ENCODE measurements around the gene UBAC2. TPM values are rescaled to one million over a fixed set of nuclear protein-coding genes. Genes with fewer than 3 reads are reported as not detected.

Gene UBAC2
- total and polyA plus RNA-seq, 2 of the 8 experiments (the other 6 are each of a cell fraction or from before 2014, with no cell fraction given) = 75.9 to 76.9 TPM

DNA sequence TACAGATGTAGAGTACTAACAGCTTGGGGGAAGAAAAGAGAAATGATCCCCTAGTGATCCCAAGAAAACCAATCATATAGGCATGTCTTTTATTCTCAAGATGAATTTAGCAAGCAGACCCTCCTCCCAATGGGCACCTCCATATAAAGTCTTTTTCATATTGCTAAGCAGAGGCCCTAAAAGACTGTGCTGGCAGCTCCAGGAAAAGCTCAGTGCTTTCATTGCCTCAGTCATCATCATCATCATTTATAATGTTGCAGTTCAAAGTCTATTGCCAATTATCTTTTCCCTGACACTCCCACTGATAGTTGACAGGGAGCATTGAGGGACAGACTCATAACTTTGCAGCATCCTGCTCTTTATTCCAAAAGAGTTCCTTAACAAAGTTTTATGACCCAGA lies 93.5 kb downstream of the UBAC2 start:
- no peaks in the 10 kb centered on the region for H3K27me3 ChIP-seq (replicated peaks in 1 of 4; ENCODE audit: control insufficient read depth in 3 of 4, extremely low read depth in 1 of 4, insufficient read depth in 3 of 4, low read length in 3 of 4)
- DNase-seq (ENCODE audit: low read depth in 1 of 2, low spot score in 2 of 2) (no peak), FAIRE-seq (peak; percentile 19)
- H3K79me2 ChIP-seq (ENCODE audit: control insufficient read depth in 1 of 2, insufficient read depth in 2 of 2, low read length in 2 of 2) = no peaks in the 10 kb centered on the region
- H2BK20ac ChIP-seq (ENCODE audit: low read length) = no peak overlapping the region
- no peaks in the 10 kb centered on the region for H3K4me1 ChIP-seq (replicated peaks in 1 of 4; ENCODE audit: control insufficient read depth in 3 of 4, insufficient read depth in 4 of 4, low read length in 3 of 4)
- no peak overlapping the region for H3K14ac ChIP-seq (ENCODE audit: insufficient read length)
- no peak overlapping the region for H4K5ac ChIP-seq (ENCODE audit: insufficient read length, low read depth, low read length)
- H3K23ac ChIP-seq (ENCODE audit: insufficient read length) = no peak overlapping the region
- no peak overlapping the region for H2AK5ac ChIP-seq (ENCODE audit: low read depth, low read length)
- no peak overlapping the region for H2BK15ac ChIP-seq (ENCODE audit: low read length)
- 0 out of 2 replicates have a peak, but pooled peaks cover 2% of the 10 kb centered on the region for H3K79me1 ChIP-seq (ENCODE audit: low read depth, low read length)
- no peak overlapping the region for H2BK5ac ChIP-seq (ENCODE audit: low read depth, low read length)
- ChIA-PET CTCF (ENCODE audit: partially characterized antibody) (interaction anchor here (0.8 to 1.4 kb wide), 4 partner anchors 8 to 25 kb away, joined by 3 read pairs; no protein-coding TSS in a partner anchor), POLR2A (ENCODE audit: partially characterized antibody) (no interaction called here)
- no peak for TF ChIP-seq BRCA1 (IDR thresholded peaks at IDR 0.05; ENCODE audit: low read depth, low read length)
- TF ChIP-seq PHF8 (conservative IDR thresholded peaks at IDR 0.05; ENCODE audit: low read depth, low read length) = no peak
- TF ChIP-seq POU5F1 (IDR thresholded peaks at IDR 0.05; ENCODE audit: low read depth, low read length) = no peak
- TF ChIP-seq USF2 (IDR thresholded peaks at IDR 0.05; ENCODE audit: low read length) = no peak
- no peak for TF ChIP-seq ZNF274 (IDR thresholded peaks at IDR 0.05; ENCODE audit: borderline replicate concordance, extremely low read depth, low read length)
- no peak for TF ChIP-seq SP4 (IDR thresholded peaks at IDR 0.05; ENCODE audit: low read length)
- TF ChIP-seq EGR1 (IDR thresholded peaks at IDR 0.05; ENCODE audit: borderline replicate concordance, low read depth, low read length) = no peak
- no peak for TF ChIP-seq GABPA (IDR thresholded peaks at IDR 0.05; ENCODE audit: borderline replicate concordance, insufficient read depth, low read length)
- TF ChIP-seq NRF1 (IDR thresholded peaks at IDR 0.05; ENCODE audit: low read depth, low read length) = no peak
- no peak for TF ChIP-seq JUND (IDR thresholded peaks at IDR 0.05; ENCODE audit: low read length)
- TF ChIP-seq BACH1 (IDR thresholded peaks at IDR 0.05; ENCODE audit: low read length) = no peak
- TF ChIP-seq TBP (IDR thresholded peaks at IDR 0.05; ENCODE audit: low read depth, low read length) = no peak
- TF ChIP-seq SIN3A (conservative IDR thresholded peaks at IDR 0.05 in 1 of 2, IDR thresholded peaks at IDR 0.05 in 1 of 2; ENCODE audit: low read depth in 1 of 2, low read length in 2 of 2) = no peak
- no peak overlapping the region for H3K4ac ChIP-seq (replicated peaks; ENCODE audit: insufficient read length, low read depth, low read length)
- H3K27ac ChIP-seq (ENCODE audit: low read depth, low read length) = no peak overlapping the region
- H2BK12ac ChIP-seq (ENCODE audit: low read depth, low read length) = no peak overlapping the region
- no peak overlapping the region for H3K4me3 ChIP-seq (ENCODE audit: extremely low read depth in 1 of 4, insufficient read depth in 2 of 4, low read depth in 3 of 4, low read length in 4 of 4)
- no peak overlapping the region for H4K8ac ChIP-seq (ENCODE audit: extremely low read depth, insufficient read depth, low read length)
- H3K23me2 ChIP-seq (ENCODE audit: low read depth, low read length) = no peaks in the 10 kb centered on the region
- peaks cover 0 to 1% of the 10 kb centered on the region in 2 experiments for H4K20me1 ChIP-seq (replicated peaks in 1 of 2; ENCODE audit: control insufficient read depth in 1 of 2, insufficient read depth in 2 of 2, low read length in 2 of 2)
- no peak overlapping the region for H2AFZ ChIP-seq (ENCODE audit: low read length)
- H4K91ac ChIP-seq (replicated peaks; ENCODE audit: insufficient read length, low read length) = no peak overlapping the region
- no peaks in the 10 kb centered on the region for H3K9me3 ChIP-seq (ENCODE audit: insufficient read depth in 2 of 2, low read depth in 1 of 2, low read length in 1 of 2)
- no peak overlapping the region for H2BK120ac ChIP-seq (replicated peaks; ENCODE audit: low read depth, low read length)
- no peak overlapping the region for H3K4me2 ChIP-seq (ENCODE audit: insufficient read depth in 1 of 2, low read depth in 2 of 2, low read length in 2 of 2)
- no peak overlapping the region for H3K56ac ChIP-seq (replicated peaks; ENCODE audit: insufficient read length, low read depth, low read length)
- H3K36me3 ChIP-seq (ENCODE audit: control insufficient read depth in 2 of 4, insufficient read depth in 4 of 4, low read length in 3 of 4) = no peaks in the 10 kb centered on the region
- no peak overlapping the region for H3K9ac ChIP-seq (replicated peaks in 1 of 4; ENCODE audit: extremely low read depth in 1 of 4, low read depth in 3 of 4, low read length in 3 of 4)
- no peak overlapping the region for H3K18ac ChIP-seq (ENCODE audit: extremely low read depth, low read length)
